A673 (cell line): ENCODE data around the gene NUFIP1.

ENCODE experiments used
- CTCF ChIP-seq: fragments of 300-800, 200-600 bp; sonication (generic); conservative IDR thresholded peaks from 2 replicates; pipeline ENCODE4 v1.5.1; 2017; ENCODE audit warnings: low read depth, mild to moderate bottlenecking, antibody characterized with exemption, low read length, moderate library complexity, mixed read lengths
- EZH2 ChIP-seq: fragments of 200-600 bp; sonication (generic); IDR thresholded peaks from 2 replicates; pipeline ENCODE4 v1.6.1; 2017; ENCODE audit warnings: borderline replicate concordance, low read depth, mild to moderate bottlenecking, mixed read lengths, antibody characterized with exemption, low read length; ENCODE audit not compliant: poor library complexity, severe bottlenecking

- TF ChIP-seq CTCF (no peak), EZH2 (no peak)
These were observed 86.5 kb downstream of the NUFIP1 start for GRCh38 chr13:44902738-44903137.
